ENCODE data around the gene ETNPPL. TPM values are rescaled to one million over a fixed set of nuclear protein-coding genes. Genes with fewer than 3 reads are reported as not detected.
A peak's percentile ranks its signal among the peaks of the same experiment; 100 is the strongest.

Gene ETNPPL
- not detected for total RNA-seq

GRCh38 chr4:108762559-108763225 lies at the start of gene ETNPPL:
Gene ETNPPL (minus strand): TSS chr4:108763053. CDS start chr4:108762898, 155 bp downstream.
- peak; percentile 49 for DNase-seq

GRCh38 chr4:108811486-108811885 lies 48.6 kb upstream of the ETNPPL start:
- DNase-seq: no peak

GRCh38 chr4:108810087-108810486 lies 47.2 kb upstream of the ETNPPL start:
- no peak for DNase-seq

- DNase-seq: no peak
These were observed 41.9 kb upstream of the ETNPPL start for GRCh38 chr4:108804648-108805273.

- no peak for DNase-seq
These were observed 36.5 kb upstream of the ETNPPL start for GRCh38 chr4:108799306-108799705.

- no peak for DNase-seq
These were observed 33.3 kb upstream of the ETNPPL start for GRCh38 chr4:108796173-108796572.

- DNase-seq: no peak
These were observed 32.9 kb upstream of the ETNPPL start for GRCh38 chr4:108795733-108796132.

- no peak for DNase-seq
These were observed 31.3 kb upstream of the ETNPPL start for GRCh38 chr4:108794136-108794535.

GRCh38 chr4:108793415-108793814 lies 30.6 kb upstream of the ETNPPL start:
- no peak for DNase-seq

GRCh38 chr4:108788731-108789130 lies 25.9 kb upstream of the ETNPPL start:
- no peak for DNase-seq

- DNase-seq: no peak
These were observed 24.9 kb upstream of the ETNPPL start for GRCh38 chr4:108787724-108788123.

- DNase-seq: no peak
These were observed 24.3 kb upstream of the ETNPPL start for GRCh38 chr4:108787106-108787505.

GRCh38 chr4:108786351-108786750 lies 23.5 kb upstream of the ETNPPL start:
- no peak for DNase-seq

- DNase-seq: no peak
These were observed 21.0 kb upstream of the ETNPPL start for GRCh38 chr4:108783665-108784463.

- no peak for DNase-seq
These were observed 17.1 kb upstream of the ETNPPL start for GRCh38 chr4:108779958-108780357.

- no peak for DNase-seq
These were observed 14.5 kb upstream of the ETNPPL start for GRCh38 chr4:108777388-108777787.

GRCh38 chr4:108775921-108776320 lies 13.1 kb upstream of the ETNPPL start:
- DNase-seq: no peak

GRCh38 chr4:108774809-108775530 lies 12.1 kb upstream of the ETNPPL start:
- DNase-seq: no peak

GRCh38 chr4:108772402-108772801 lies 9.5 kb upstream of the ETNPPL start:
- no peak for DNase-seq

- DNase-seq: no peak
These were observed 3.2 kb upstream of the ETNPPL start for GRCh38 chr4:108766058-108766457.

GRCh38 chr4:108763986-108764385 lies 1.1 kb upstream of the ETNPPL start:
- DNase-seq: no peak

- DNase-seq: no peak
These were observed 357 bp upstream of the ETNPPL start for GRCh38 chr4:108763226-108763593.

GRCh38 chr4:108758498-108758897 lies 4.4 kb downstream of the ETNPPL start:
- DNase-seq: no peak
